Fibroblast of peridontal ligament (primary cell): ENCODE data around the gene LIPT2.

ENCODE experiments used
- DNase-seq: peaks from one replicate; pipeline ENCODE4 v3.0.0-alpha.2; 2010; ENCODE audit errors: extremely low read depth

LIPT2 gene

DNA sequence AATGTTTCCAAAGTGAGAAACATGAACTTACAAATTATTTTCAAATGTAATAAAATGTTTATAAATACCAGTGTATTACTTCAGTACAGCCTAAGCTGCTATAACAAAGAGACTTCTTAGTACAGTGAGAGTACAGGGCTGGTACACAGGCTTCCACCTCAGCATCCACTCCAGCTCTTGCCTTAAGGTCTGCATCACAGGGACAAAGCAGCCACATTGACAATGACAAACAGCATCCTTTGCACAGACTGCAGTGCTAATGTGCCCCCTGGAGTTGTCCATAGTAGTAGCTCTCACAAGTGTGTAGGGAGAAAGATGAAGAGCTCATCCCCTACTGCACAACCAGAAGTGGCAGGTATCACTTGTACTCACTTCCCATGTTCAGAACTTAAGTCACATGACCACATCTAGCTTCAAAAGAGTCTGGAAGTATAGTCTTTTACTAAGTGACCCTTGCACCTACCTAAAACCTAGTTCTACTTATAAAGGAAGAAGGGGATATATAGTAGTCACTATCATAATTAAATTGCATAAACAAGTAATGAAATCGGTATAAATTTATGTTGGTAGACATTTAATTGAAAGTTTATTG lies 10.7 kb upstream of the LIPT2 start:
- no peak for DNase-seq

DNA sequence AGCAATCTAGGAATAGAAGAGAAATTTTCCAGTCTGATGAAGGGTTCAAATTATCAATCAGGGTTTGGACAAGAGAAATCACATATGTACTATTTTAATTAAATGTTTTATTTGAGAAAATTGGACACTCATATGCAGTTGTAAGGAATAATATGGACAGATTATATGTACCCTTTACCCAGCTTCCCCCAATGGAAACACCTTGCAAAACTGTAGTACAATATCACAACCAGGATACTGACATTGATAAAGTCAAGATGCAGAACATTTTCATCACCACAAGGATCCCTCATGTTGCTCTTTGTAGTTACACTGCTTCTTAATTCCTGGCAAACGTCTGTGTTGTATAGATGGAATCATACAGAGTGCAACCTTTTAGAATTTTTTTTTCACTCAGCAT lies 1.4 kb upstream of the LIPT2 start:
- no peak for DNase-seq

DNA sequence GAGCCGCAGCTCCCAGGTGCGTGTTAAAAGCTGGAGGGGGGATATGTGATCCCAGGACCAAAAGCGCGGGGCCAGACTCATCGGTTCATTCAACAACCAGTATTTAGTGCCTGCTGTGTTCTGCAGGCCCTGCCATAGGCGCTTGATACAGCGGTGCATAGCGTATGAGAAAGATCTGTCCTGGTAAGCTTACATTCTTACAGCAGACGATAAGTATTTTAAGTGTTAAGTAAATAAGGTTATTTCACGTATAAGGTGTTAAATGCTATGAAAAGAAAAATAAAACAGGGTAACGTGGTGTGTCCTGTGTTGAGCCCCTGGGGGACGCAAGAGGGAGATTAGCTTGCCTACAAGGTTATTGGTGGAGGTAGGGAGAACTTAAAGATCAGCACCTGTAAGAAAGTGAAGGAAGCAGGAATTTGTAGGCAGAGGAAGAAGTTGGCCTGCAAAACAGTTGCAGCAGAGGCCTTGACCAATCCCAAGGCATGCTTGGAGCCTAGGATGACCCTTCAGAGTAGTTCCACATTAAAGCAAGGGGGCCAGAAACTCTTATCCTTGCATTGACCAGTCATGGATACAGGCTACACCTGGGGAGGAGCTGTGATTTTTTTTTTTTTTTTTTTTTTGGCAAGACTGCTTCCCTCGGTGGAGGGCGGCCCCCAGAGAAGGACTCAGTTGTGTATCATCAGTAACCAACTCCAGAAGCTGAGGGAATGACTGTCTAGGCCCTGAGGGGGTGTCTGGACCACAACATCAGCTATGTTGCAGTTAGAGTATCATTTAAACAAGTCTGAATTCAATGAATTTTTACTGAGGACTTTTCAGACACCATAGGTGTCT lies 487 bp upstream of the LIPT2 start:
- peak; percentile 37 for DNase-seq

DNA sequence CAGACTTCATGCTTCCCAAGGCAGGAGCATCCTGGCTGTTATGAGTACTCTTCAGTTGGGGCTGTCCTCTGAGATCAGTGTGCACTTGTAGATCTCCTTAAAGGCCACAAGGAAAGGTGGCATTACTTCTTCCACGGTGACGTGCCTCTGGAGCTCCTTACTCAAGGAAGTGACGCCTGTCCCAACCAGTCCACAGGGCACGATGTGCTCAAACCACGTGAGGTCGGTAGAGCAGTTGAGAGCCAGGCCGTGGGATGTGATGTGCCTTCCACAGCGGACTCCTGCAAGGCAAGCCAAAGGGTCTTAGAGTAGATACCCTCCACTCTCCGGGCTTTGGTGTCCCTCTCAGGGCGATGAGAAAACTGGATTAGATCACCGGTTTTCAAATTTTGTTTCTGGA lies 1.4 kb downstream of the LIPT2 start:
- DNase-seq = no peak

DNA sequence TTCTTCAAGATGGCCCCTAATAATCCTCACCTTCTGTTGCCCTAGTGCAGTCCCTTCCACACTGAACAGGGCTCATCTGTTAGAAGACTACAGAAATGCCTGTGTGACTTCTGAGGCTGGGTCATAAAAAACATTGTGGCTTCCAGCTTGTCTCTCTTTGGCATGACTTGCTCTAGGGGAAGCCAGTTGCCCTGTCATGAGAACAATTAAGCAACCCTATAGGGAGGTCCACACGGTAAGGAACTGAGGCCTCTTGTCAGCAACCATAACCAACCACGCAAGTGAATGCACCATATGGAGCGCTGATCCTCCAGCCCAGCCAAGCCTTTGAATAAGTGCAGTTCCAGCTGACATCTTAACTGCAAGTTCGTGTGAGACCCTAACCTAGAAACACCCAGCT lies 2.6 kb downstream of the LIPT2 start:
- DNase-seq = no peak

DNA sequence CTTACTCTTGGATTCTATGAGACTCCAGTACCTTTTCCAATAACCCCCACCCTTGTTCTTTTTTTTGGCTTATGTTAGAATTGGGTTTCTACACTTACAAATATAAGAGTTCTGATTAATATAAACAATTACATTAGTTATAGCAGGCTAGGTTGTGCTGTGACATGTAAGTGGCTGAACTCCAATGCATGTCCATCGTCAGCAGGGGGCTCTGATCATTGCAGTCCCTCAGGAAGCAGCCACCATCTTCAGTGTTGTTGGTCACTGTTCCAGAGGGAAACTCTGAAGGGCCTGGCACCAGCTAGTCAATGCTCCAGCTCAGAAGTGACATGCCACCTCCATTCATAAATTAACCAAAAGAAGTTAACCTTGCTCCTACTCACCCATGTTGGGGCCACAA lies 5.6 kb downstream of the LIPT2 start:
- no peak for DNase-seq

DNA sequence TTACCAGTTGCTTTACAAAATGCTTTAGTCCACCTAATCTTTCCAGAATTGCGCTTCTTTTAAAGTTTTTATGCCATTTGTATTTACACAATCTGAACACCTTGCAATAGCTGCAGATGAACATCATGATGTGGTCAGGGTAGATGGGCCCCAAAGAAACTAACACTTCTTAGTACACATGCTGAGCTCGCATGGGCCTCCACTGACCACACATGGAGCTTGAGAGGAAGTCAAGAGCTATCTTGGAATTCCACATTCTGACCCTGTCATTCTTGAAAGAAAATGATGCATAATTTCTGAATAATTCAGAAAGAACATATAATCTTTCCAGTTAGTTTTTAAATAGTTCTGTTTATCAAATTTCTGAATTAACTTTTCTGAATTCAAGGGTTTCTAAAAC lies 7.7 kb downstream of the LIPT2 start:
- DNase-seq = no peak

DNA sequence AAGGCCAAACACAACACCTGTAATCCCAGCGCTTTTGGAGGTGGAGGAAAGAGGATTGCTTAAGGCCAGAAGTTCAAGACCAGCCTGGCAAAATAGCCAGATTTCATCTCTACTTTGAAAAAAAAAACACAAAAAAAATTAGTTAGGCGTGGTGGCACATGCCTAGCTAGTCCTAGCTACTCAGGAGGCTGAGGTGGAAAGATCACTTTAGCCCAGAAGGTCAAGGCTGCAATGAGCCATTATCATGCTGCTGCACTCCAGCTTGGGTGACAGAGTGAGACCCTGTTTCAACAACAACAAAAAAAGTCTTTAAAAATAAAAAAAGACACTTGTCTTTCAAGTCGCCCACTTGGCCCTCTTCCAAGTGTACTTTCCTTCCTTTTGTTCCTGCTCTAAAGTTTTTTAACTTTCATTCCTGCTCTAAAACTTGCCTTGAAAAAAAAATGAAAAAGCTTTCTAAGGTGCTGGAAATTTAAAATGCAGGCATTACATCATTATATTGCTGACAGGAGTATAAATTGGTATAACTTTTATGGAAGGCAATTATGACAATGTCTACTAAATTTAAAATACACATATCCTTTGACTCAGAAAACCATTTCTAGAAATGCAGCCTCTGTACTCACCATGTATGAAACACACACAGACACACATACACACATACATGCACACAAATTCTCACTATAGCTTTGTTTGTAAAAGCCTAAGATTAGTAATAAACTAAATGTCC lies 12.7 kb downstream of the LIPT2 start:
- DNase-seq = no peak

DNA sequence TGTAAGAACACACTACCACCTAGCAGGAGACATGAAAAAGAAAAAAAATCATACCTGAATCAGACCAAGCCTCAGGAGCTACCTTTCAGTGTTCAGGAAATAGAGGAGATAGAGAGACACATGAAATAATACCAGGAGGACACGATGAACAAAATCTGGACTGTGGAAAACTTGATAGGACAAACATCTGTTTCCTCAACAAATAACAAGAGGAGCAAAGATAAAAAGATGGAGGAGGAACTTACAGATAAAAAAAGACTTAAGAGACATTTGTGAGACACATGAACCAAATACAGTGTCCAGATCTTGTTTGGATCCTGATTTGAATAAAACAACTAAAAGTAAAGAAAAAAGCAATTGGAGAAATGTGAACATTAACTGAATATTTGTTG lies 13.8 kb downstream of the LIPT2 start:
- DNase-seq = no peak

DNA sequence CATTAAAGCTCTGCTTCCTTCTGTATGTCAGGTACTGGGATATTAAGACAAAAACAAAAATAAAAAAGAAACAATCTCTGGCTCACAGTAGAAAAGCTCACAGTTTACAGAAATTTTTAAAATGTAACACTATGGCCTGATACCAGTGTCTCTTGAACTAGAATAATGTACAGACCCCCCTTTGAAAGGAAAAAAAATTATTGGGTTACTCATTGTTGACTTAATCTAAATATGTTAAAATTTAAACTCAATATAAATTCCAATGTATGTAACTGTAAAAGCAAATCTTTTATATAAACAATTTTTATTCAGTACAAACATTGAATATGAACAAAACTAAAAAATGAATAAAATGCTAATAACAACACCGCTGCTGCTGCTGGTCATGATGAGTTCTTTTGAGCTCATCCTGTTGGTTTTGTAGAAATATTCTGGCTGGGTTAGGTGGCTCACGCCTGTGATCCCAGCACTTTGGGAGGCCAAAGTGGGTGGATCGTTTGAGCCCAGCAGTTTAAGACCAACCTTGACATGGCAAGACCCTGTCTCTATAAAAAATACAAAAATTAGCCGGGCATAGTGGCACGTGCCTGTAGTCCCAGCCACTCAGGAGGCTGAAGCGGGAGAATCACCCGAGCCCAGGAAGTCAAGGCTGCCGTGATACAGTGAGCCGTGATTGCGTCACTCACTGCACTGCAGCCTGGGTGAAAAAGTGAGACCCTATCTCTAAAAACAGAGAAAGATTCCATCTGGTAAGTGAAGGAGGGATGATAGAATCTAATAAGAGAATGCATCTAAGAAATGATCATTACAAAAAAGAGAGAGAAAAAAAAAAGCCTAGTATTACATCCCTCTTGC lies 14.4 kb downstream of the LIPT2 start:
- no peak for DNase-seq

DNA sequence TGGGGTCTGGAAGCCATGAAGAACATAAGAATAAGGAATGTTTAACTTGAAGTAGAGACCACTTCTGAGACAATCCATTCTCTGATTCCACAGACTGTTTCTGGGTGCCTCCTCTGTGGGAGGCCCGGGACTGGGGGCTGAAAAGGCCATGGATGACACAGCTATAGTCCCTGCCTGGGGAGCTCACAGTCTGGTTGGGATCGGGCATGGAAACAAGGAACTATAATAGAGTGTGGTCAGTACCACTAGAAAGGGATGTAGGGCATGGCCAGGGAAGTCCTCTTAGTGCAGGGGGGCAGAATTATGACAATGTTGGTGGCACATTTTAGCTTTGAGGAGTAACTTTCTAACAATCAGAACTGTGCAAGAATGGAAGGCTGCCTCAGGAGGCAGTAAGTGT lies 17.0 kb downstream of the LIPT2 start:
- DNase-seq = no peak

DNA sequence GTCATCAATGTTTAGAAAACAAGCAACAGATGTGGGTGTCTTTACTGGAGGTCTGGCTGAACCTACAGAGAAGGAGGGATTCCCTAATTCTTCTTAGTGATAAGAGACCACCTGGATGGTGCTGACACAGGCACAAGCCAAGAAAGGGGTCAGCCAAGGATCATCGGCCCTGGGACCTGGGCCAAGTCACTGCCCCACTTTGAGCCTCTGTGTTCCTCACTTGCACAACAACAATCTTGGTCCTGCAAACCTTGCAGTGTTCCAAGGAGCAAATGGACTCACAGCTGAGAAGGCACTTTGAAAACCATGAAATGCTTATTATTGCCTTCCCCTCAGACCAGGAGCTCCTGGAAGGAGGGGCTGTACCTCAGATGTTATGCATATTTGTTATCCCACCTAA lies 19.2 kb downstream of the LIPT2 start:
- DNase-seq = no peak

DNA sequence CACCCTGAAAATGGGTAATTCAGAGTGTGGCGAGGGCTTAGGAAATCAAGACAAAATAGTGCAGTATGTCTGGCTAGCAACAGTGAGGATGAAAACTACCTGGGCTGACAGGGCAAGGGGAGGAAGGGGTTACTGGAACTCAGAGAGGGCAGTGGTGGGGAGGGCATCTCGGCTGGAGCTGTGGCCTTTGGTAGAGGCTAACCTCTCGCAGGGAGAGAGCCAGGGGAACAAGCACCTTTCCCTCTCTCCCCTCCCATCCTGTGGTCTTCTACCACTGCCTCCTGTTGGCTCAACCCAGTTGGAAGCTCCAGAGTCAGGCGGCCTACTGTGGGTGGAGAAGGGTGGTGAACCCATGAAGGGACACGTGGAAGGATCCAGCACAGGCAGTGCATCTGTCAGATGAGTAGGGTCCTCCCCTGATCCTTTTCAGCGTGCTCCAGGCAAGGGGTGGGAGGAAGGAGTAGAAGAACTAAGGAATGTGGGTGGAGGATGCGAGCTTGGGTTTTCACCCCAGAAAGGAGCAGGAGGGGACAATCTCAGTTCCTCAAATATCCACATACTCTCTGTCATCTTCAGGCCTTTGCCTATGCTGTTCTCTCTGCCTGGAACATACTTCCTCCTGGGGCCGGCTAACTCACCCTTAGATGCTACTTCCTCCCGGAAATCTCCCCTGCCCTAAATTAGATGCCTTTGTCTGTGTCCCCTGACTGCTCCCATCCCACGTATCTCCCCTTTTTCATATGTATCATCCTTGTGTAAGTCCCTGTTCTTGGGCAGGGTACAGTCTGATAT lies 19.9 kb downstream of the LIPT2 start:
- DNase-seq = no peak

DNA sequence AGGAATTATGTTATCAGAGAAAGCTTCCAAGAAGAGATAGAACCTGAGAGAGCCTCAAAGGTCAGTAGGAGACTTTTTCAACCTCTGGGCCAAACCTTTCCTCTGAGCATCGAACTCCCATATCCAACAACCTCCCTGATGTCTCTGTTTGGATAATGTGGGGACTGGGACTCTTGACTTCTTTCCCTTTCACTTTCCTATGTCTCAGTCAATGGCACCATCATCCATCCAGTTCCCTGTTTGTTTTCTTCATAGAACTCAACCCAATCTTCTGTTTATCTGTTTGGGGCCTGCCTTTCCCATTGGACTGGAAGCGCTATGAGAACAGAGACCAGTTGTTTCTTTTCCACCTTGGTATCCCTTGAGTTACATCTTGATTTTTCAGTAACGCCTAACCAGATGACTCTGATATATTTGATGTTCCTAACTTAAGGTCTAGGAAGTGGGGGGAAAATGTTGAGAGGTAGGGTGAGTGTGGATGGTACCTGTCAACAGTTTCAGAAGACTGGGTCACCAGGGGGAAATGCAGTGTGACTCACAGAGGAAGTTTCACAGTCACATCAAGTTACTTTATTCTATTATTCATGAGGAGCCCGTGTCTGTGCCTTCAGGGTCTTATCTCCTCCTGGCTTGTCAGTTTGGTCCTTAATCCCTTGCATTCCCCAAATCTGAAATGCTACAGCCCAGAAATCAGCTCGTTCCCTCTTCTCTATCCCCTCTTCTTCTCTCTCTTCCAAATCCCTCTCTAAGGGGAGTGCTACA lies 21.7 kb downstream of the LIPT2 start:
- DNase-seq = no peak

DNA sequence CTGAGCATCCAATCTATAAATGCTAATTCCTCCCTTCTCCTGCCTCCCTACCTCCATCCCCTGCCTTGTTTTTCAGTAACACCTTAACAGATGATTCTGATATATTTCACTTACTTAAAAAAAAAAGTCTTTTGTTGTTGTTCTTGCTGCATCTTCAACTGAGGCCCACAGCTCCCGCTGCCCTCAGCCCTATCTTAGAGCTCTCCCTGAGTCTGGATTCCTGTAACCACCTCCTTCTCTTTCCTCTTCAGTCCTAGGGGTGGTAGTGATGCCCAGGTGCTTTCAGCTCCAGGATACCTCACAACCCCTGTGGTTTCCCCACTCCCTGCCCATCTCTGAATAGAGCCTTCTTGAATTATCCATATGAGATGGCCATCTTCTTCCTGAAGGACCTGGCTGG lies 22.5 kb downstream of the LIPT2 start:
- DNase-seq = no peak

DNA sequence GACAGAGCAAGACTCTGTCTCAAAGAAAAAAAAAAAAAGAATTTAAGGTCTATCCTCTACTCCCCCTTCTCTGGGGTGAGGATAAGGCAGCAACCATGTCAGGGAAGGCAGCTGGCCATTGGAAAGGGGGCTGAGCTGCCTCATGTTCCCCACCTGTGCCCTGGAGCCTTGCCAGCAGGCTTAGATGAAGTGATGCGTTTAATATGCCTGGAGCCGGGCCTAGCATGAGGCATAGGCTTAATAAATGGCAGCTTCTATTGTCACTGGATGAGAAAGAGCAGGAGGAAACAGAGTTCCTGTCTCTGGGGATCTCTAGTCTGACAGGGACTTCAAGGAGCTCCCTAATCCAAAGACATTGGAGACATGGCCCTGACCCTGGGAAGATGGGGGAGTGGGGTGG lies 23.0 kb downstream of the LIPT2 start:
- DNase-seq = no peak

DNA sequence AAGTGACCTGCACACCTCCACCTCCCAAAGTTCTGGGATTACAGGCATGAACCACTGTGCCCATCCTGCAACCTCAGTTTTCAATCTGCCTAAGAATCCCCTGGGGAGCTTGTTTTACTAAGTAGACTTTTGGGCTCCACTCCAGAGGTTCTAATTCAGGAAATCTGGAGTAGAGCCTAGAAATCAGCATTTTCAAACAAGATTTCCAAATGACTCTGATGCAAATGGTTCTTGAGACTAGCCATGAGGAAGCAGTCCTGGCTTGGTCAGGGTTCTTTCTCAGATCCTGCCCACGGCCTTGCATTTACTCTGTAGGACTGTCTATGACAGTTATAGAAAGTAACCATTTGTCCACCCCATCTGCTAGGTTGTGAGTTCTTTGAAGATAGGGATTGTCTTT lies 24.6 kb downstream of the LIPT2 start:
- DNase-seq = no peak

DNA sequence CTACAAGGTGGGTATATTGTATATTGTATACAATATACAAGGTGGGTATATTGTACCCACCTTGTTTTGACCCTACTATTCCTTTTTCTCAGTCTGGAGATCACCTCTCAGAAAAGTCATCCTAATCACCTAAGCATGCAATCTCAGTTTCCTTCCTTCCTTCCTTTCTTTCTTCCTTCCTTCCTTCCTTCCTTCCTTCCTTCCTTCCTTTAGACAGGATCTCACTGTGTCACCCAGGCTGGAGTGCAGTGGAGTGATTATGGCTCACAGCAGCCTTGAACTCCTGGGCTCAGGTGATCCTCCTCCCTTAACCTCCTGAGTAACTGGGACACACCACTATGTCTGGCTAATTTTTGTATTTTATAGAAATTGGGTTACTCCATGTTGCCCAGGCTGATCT lies 25.0 kb downstream of the LIPT2 start:
- no peak for DNase-seq

DNA sequence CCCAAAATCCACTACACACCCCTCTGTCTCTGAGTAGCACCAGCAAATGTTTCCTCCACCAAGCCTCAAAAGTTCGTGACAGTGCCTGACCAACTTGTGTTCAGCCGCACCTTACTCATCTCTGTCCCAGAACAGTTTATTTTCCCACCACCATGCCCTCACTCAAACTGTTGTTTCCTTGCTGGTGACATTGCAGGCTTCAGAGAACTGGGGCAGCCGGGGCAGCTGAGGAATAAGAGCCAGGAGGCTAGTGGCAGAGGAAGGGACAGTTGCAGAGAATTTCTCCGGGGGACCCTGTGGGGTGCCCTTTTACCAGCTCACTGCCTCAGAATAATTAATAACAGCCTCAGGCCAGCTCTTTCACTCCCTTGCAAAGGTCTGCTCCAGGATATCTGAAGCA lies 25.5 kb downstream of the LIPT2 start:
- DNase-seq = no peak
